ENCODE results near the gene ATP7B.

DNA sequence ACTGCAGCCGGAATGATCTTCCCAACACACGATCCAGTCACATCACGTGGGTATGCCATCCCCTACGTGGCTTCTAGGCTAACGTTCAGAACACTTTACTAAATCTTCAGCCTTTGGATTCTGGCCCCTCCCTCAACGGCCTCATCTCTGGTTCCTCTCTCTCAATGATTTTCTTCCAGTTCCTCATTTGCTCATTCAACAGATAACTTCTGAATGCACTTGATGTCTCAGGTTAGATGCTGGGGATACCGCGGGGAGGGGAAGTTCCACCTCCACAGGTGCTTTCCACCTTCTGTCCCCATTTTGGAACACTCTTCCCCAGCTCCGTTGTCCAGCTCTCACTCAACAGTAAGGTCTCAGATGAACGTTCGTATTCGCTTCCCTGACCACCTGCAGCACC is 66.1 kb downstream of the ATP7B start:
- no peak for TF ChIP-seq HDGF (IDR thresholded peaks at IDR 0.05; ENCODE audit: borderline replicate concordance)
- TF ChIP-seq L3MBTL2 (conservative IDR thresholded peaks at IDR 0.05), result no peak
- TF ChIP-seq, protein P1, sequence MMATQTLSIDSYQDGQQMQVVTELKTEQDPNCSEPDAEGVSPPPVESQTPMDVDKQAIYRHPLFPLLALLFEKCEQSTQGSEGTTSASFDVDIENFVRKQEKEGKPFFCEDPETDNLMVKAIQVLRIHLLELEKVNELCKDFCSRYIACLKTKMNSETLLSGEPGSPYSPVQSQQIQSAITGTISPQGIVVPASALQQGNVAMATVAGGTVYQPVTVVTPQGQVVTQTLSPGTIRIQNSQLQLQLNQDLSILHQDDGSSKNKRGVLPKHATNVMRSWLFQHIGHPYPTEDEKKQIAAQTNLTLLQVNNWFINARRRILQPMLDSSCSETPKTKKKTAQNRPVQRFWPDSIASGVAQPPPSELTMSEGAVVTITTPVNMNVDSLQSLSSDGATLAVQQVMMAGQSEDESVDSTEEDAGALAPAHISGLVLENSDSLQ (IDR thresholded peaks at IDR 0.05), result no peak
- TF ChIP-seq ZNF384 (IDR thresholded peaks at IDR 0.05), result no peak
- no peak for TF ChIP-seq FOXM1 (IDR thresholded peaks at IDR 0.05; ENCODE audit: borderline replicate concordance)
- TF ChIP-seq BHLHE40 (IDR thresholded peaks at IDR 0.05; ENCODE audit: borderline replicate concordance), result no peak
- TF ChIP-seq CTBP1 (IDR thresholded peaks at IDR 0.05; ENCODE audit: borderline replicate concordance), result no peak
- no peak for TF ChIP-seq SUZ12 (IDR thresholded peaks at IDR 0.05)
- no peak for TF ChIP-seq ARNT (IDR thresholded peaks at IDR 0.05)
- TF ChIP-seq SP1 (IDR thresholded peaks at IDR 0.05), result no peak
- TF ChIP-seq FOXK2 (IDR thresholded peaks at IDR 0.05), result no peak
- TF ChIP-seq NFRKB (IDR thresholded peaks at IDR 0.05), result no peak
- no peak for TF ChIP-seq LEF1 (IDR thresholded peaks at IDR 0.05; ENCODE audit: borderline replicate concordance)

Data from HEK293T (cell line).